OCI-LY7 (cell line): Measurements from ENCODE around the gene ALDOA. TPM values are rescaled to one million over a fixed set of nuclear protein-coding genes. Genes with fewer than 3 reads are reported as not detected.
A peak's percentile ranks its signal among the peaks of the same experiment; 100 is the strongest.

Source experiments
- BruUV-seq: library from RNA; stranded (reverse); fragments of 400-500 nt; replicated peaks from 2 replicates; lab custom pipeline; 2021; lab: Mats Ljungman, UMichigan
- CTCF ChIA-PET: fragments of 300-600 bp; sonication (Branson Sonifier 250); formaldehyde crosslinking; loops from one replicate; lab custom pipeline; 2022; ENCODE audit warnings: antibody characterized with exemption; ENCODE audit not compliant: unreplicated experiment; lab: Charles Lee
- POLR2A ChIA-PET: fragments of 300-600 bp; sonication (Branson Sonifier 250); formaldehyde crosslinking; loops from one replicate; lab custom pipeline; 2022; ENCODE audit warnings: antibody characterized with exemption; lab: Charles Lee
- DNase-seq: peaks from one replicate; pipeline ENCODE4 v3.0.0-alpha.2; 2015; ENCODE audit warnings: low spot score
- H2AFZ ChIP-seq: fragments of 200-600 bp; sonication (generic), shearing (Covaris generic); 2 replicates; pipeline ENCODE4 v1.6.1; 2014; ENCODE audit warnings: mild to moderate bottlenecking, antibody characterized with exemption, low read length, moderate library complexity
- H3K27ac ChIP-seq: fragments of 200-600 bp; sonication (generic); 2 replicates; pipeline ENCODE4 v1.5.1; 2014; ENCODE audit warnings: mixed run types, low read depth, mild to moderate bottlenecking, moderate library complexity, low read length, inconsistent platforms; ENCODE audit not compliant: poor library complexity, severe bottlenecking
- H3K36me3 ChIP-seq: fragments of 200-600 bp; sonication (generic); 2 replicates; pipeline ENCODE4 v1.6.1; 2014; ENCODE audit warnings: mild to moderate bottlenecking, antibody characterized with exemption, low read length, moderate library complexity, mixed read lengths; ENCODE audit not compliant: insufficient read depth
- H3K4me1 ChIP-seq: fragments of 200-600 bp; sonication (generic); 2 replicates; pipeline ENCODE4 v1.5.1; 2014; ENCODE audit warnings: mild to moderate bottlenecking, low read length; ENCODE audit not compliant: insufficient read depth, poor library complexity, severe bottlenecking
- H3K4me2 ChIP-seq: fragments of 200-600 bp; sonication (generic); 2 replicates; pipeline ENCODE4 v1.6.1; 2014; ENCODE audit warnings: mild to moderate bottlenecking, low read length
- H3K4me3 ChIP-seq: fragments of 200-600 bp; sonication (generic); 2 replicates; pipeline ENCODE4 v1.5.1; 2014; ENCODE audit warnings: mild to moderate bottlenecking, low read depth, low read length; ENCODE audit not compliant: poor library complexity, severe bottlenecking
- H3K79me2 ChIP-seq: fragments of 200-600 bp; sonication (generic); 2 replicates; pipeline ENCODE4 v1.6.1; 2016; ENCODE audit warnings: low read depth, mild to moderate bottlenecking, low read length, moderate library complexity, mixed read lengths; ENCODE audit not compliant: insufficient read depth
- H3K9me2 ChIP-seq: fragments of 200-600 bp; sonication (generic); 2 replicates; pipeline ENCODE4 v1.6.1; 2016; ENCODE audit warnings: mild to moderate bottlenecking, low read length, mixed read lengths; ENCODE audit not compliant: insufficient read depth
- H3K9me3 ChIP-seq: fragments of 200-600 bp; sonication (generic); 2 replicates; pipeline ENCODE4 v1.6.1; 2014; ENCODE audit warnings: mild to moderate bottlenecking, mixed run types, low read length, mixed read lengths
- H4K20me1 ChIP-seq: fragments of 200-600 bp; sonication (generic); 2 replicates; pipeline ENCODE4 v1.6.1; 2014; ENCODE audit warnings: mild to moderate bottlenecking, antibody characterized with exemption, low read length, moderate library complexity, mixed read lengths; ENCODE audit not compliant: insufficient read depth
- EZH2phosphoT487 ChIP-seq: fragments of 200-600 bp; sonication (generic); IDR thresholded peaks from 2 replicates; pipeline ENCODE4 v1.6.1; 2018; ENCODE audit warnings: low read depth, borderline replicate concordance, mild to moderate bottlenecking, mixed run types, antibody characterized with exemption, low read length, moderate library complexity, mixed read lengths
- intact Hi-C: fragments of 100-400 bp; cut with micrococcal nuclease; formaldehyde crosslinking; loops from one replicate; pipeline ENCODE4 v1.10.0; 2022; ENCODE audit not compliant: unreplicated experiment
- total RNA-seq, 2 experiments: library from RNA; depleted of rRNA in 1 of 2; stranded (reverse); fragments of >200 nt in 1 of 2; shearing (Covaris generic) in 1 of 2; gene quantifications; 2 replicates each; pipeline ENCODE4 v1.2.3, GENCODE V29; 2014 to 2022
- TF ChIP-seq, protein P1 (sequence below): fragments of 200-600 bp; sonication (generic); conservative IDR thresholded peaks from 2 replicates; pipeline ENCODE4 v1.5.1; 2014; ENCODE audit warnings: mild to moderate bottlenecking, antibody characterized with exemption, low read length, moderate library complexity, mixed read lengths

The ALDOA gene
- total RNA-seq, 2 experiments from 2014 or later, result 809 to 1,029 TPM

DNA sequence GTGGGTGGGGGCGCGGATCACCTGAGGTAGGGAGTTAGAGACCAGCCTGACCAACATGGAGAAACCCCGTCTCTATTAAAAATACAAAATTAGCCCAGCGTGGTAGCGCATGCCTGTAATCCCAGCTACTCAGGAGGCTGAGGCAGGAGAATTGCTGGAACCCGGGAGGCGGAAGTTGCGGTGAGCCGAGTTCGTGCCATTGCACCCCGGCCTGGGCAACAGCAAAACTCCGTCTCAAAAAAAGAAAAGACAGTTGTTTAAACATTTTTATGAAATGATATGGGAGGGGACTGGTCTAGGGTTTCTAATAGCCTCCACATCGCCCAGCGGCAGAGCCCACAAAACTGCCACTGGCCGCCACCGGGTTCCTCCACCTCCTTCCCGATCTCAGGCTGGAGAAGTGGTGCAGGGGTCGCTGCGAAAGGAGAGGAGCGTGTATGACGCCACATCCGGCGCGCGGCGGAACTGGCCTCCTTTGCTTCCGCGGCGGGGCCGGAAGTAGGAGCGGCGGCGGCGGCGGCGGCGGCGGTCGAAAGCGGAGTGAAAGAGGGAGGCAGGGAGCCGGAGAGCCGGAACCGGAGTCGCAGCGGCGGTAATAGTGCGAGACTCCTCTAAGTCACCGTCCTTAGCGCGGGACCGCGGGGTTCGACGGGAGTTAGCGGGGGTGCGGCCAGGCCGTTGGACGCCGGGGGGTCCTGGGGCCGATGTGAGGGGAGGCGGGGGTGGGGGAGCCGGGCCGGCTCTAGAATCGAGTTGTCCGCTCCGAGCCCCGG is 10.1 kb downstream of the ALDOA start, which contains the start of gene PPP4C:
Gene PPP4C (plus strand): TSS at position 492 of the 773 bp plus-strand sequence. CDS start 384 bp downstream, outside the sequence.
- peaks cover 78% of the 10 kb centered on the region for H3K36me3 ChIP-seq
- peak; percentile 90 for DNase-seq
- H3K4me2 ChIP-seq, result peak within 1 kb of the TSS; percentile 99
- H3K4me3 ChIP-seq, result peak within 1 kb of the TSS; percentile 98
- ChIA-PET POLR2A (interaction anchor here (0.7 to 1.5 kb wide), 4 partner anchors 9 to 79 kb away, joined by 3 to 5 read pairs (median 4); partner anchors contain the start of genes INO80E and TBX6), CTCF (no interaction called here)
- H2AFZ ChIP-seq, result peak within 1 kb of the TSS; percentile 0; the same call in 1 of the 2 replicates
- peaks cover 26% of the 10 kb centered on the region for H3K4me1 ChIP-seq
- TF ChIP-seq EZH2phosphoT487, result no peak
- TF ChIP-seq, protein P1, sequence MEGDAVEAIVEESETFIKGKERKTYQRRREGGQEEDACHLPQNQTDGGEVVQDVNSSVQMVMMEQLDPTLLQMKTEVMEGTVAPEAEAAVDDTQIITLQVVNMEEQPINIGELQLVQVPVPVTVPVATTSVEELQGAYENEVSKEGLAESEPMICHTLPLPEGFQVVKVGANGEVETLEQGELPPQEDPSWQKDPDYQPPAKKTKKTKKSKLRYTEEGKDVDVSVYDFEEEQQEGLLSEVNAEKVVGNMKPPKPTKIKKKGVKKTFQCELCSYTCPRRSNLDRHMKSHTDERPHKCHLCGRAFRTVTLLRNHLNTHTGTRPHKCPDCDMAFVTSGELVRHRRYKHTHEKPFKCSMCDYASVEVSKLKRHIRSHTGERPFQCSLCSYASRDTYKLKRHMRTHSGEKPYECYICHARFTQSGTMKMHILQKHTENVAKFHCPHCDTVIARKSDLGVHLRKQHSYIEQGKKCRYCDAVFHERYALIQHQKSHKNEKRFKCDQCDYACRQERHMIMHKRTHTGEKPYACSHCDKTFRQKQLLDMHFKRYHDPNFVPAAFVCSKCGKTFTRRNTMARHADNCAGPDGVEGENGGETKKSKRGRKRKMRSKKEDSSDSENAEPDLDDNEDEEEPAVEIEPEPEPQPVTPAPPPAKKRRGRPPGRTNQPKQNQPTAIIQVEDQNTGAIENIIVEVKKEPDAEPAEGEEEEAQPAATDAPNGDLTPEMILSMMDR, result no peak
- H3K27ac ChIP-seq, result peak within 1 kb of the TSS; percentile 51
- intact Hi-C loops, result loop anchor here (1.0 kb wide), 2 partner anchors 10 to 17 kb away; partner anchors contain the start of gene ALDOA
- no peaks in the 10 kb centered on the region for H3K9me3 ChIP-seq
- peaks cover 5% of the 10 kb centered on the region for H4K20me1 ChIP-seq
- no peaks in the 10 kb centered on the region for H3K9me2 ChIP-seq
- BruUV-seq, result TSS peak; percentile 99
- H3K79me2 ChIP-seq, result peaks cover 37% of the 10 kb centered on the region

DNA sequence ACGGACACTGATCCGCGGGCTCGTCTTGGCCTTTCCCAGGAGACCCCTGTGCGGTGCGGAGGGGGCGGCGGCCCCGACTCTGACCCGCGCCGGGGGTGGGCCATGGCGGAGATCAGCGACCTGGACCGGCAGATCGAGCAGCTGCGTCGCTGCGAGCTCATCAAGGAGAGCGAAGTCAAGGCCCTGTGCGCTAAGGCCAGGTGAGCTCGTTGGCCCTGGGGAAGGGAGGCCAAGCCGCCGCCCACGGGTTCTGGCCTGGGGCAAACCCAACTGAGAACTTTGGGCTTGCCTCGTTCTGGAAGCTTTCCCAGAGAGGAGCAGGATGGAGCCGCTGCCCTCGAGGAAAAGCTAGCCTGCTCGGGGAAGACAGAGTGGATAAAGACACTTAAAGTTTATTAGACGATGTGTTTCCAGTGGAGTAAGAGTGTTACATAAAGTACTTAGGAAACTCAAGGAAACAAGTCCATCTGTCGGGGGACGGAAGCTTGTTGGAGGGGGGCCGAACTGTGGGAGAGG is 10.8 kb downstream of the ALDOA start:
- ChIA-PET CTCF (no interaction called here), POLR2A (interaction anchor here (0.7 to 1.5 kb wide), 4 partner anchors 10 to 80 kb away, joined by 3 to 5 read pairs (median 4); partner anchors contain the start of genes INO80E and TBX6)
- Histone ChIP-seq H4K20me1 (peaks cover 5% of the 10 kb centered on the region), H3K79me2 (peaks cover 37% of the 10 kb centered on the region), H3K9me2 (no peaks in the 10 kb centered on the region), H3K9me3 (no peaks in the 10 kb centered on the region), H3K36me3 (peaks cover 78% of the 10 kb centered on the region), H3K4me3 (peak overlapping the region; percentile 98), H3K4me1 (peaks cover 26% of the 10 kb centered on the region), H2AFZ (peak overlapping the region; percentile 0; the same call in 1 of the 2 replicates), H3K4me2 (peak overlapping the region; percentile 99), H3K27ac (peak overlapping the region; percentile 51)
- no TSS peak for BruUV-seq
- TF ChIP-seq EZH2phosphoT487, result no peak
- TF ChIP-seq, protein P1, result no peak
- intact Hi-C loops, result no loop called here
- no peak for DNase-seq
